Measurements from ENCODE around the gene AOC1.

DNA sequence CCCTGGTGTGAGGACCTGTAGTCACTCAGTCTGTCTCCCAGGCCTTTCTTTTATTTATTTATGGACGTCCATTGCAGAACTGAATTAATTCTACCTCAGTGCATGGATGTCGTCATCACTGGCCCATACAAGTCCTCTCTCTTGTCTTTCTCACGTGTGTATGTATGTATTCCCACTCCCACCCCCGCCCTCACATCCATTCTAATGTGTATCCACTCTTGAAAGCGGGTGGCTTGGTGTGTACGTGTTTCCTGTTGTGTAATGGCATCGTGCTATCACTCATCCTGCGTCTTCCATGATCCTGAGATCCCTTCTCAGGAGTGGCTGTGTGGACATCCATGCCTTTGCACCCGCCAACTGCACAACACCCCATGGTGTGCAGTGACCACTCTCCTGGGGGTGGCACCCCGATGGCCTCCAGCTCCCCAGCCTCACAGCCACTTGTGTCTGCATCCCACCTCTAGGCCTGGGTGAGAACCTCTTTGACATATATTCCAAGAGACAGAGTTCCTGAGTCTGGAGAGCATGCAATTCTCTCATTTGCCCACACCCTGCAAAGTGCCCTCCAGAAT lies 3.0 kb upstream of the AOC1 start:
- TF ChIP-seq EZH2 (IDR thresholded peaks at IDR 0.05; ENCODE audit: low read length, unreplicated experiment) (no peak), EZH2phosphoT487 (IDR thresholded peaks at IDR 0.05; ENCODE audit: borderline replicate concordance, low read length) (no peak)
- TF ChIP-seq, protein P1, sequence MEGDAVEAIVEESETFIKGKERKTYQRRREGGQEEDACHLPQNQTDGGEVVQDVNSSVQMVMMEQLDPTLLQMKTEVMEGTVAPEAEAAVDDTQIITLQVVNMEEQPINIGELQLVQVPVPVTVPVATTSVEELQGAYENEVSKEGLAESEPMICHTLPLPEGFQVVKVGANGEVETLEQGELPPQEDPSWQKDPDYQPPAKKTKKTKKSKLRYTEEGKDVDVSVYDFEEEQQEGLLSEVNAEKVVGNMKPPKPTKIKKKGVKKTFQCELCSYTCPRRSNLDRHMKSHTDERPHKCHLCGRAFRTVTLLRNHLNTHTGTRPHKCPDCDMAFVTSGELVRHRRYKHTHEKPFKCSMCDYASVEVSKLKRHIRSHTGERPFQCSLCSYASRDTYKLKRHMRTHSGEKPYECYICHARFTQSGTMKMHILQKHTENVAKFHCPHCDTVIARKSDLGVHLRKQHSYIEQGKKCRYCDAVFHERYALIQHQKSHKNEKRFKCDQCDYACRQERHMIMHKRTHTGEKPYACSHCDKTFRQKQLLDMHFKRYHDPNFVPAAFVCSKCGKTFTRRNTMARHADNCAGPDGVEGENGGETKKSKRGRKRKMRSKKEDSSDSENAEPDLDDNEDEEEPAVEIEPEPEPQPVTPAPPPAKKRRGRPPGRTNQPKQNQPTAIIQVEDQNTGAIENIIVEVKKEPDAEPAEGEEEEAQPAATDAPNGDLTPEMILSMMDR (conservative IDR thresholded peaks at IDR 0.05; ENCODE audit: low read depth, low read length): no peak

All from PC-3 (cell line).